GM18508 (cell line): ENCODE data around the gene MLN.
"Not testable (repeated sequence)": the region's sequence is repeated elsewhere in the genome, so short reads cannot be mapped to it uniquely, and the experiment has no call there.

Experiments
- ATAC-seq: cut with Tn5 transposase; IDR thresholded peaks from one replicate; pipeline ENCODE4 v1.9.1; 2021; ENCODE audit warnings: moderate number of reproducible peaks; ENCODE audit not compliant: insufficient read depth, unreplicated experiment

MLN gene

DNA sequence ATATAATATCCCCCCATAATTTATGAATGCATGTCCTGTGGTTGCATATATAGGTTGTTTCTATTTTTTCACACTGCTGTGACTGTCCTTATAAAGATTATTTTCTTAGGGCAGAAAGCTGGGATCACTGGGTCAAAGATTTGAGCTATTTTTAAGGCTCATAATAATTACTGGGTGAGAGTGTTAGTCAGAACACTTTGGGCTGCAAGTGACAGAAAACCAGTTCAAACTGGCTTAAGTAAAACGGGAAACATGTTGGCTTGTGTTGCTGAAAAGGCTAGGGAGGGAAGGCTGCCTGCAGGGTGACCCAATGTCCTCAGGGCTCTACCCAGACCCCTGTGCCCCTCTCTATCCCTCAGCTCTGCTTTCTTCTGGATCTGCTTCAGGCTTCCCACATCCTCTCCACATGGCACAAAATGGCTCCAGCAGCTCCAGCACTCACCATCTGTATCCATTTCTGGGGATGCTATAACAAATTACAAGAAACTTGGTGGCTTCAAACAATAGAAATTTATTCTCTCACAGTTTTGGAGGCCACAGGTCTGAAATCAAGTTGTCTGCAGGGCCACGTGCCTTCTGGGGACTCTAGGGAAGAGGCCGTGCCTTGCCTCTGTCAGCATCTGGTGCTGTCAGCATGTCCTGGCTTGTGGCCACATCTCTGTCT lies 33.1 kb upstream of the MLN start:
- no peak for ATAC-seq

DNA sequence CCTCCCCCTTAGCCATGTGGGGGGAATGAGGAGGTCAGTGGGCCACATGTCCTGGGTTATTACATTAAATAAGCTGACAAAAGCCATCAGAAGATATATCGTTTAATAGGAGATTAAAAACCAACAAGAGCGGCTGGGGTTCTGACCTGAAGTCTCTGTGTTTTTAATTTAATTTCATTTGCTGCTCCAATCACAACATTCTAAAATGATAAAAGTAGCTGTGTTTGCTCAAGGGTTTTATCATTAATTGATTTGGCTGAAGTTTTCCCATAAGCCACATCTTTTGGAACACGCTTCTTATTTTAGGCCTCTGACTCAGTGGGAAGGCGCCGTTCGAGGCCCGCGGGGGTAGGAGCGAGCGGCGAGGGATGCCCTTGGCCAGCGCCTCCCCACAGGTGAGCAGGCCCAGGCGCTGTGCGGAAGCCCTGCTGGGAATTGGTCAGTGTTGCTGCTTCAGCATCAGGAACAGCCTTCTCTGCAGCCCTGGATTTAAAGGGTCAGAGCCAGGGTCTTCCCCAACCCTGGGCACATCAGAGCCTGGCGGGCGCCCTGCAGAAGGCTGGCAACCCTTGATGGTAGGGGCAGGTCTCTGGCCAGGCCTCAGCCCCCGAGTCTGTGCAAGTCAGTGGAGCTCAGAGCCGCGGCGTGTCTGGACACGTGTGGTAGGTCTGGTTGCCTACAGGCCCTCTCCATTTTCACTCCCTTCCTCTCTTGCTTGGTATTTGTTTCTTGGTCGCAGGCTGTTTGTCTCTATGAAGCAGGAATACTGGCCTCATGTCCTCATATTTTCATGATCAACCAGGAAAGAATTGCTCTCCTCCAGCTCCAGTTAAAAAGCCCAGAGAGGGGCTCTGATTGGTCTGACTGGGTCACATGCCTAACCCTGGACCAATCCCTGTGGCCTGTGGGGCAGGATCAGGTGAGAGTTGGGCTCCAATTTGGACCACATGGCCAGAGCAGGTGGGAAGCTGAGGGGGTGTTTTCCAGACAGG lies 30.9 kb upstream of the MLN start:
- no peak for ATAC-seq

DNA sequence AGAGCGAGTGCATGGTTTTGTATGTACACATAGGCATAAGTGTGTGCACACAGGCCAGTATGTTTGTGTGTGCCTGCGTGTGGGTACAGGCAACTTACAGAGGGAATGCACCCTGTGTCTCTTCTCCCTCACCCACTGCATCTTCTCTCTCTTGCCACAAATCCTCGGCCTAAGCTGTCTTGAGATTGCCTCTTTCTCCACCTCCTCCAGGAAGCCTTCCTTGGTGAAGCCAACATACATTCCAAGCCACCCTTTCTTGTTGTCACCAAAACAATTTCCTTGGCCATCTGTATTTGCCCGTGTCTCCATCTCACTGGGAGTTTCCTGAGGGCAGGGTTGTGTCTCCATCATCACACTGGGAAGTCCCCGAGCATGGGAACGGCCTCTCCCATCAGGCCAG lies 29.8 kb upstream of the MLN start:
- ATAC-seq: no peak

DNA sequence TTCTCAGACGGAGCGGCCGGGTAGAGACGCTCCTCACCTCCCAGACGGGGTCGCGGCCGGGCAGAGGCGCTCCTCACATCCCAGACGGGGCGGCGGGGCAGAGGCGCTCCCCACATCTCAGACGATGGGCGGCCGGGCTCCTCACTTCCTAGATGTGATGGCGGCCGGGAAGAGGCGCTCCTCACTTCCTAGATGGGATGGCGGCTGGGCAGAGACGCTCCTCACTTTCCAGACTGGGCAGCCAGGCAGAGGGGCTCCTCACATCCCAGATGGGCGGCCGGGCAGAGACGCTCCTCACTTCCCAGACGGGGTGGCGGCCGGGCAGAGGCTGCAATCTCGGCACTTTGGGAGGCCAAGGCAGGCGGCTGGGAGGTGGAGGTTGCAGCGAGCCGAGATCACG lies 29.0 kb upstream of the MLN start:
- ATAC-seq: not testable (repeated sequence)

DNA sequence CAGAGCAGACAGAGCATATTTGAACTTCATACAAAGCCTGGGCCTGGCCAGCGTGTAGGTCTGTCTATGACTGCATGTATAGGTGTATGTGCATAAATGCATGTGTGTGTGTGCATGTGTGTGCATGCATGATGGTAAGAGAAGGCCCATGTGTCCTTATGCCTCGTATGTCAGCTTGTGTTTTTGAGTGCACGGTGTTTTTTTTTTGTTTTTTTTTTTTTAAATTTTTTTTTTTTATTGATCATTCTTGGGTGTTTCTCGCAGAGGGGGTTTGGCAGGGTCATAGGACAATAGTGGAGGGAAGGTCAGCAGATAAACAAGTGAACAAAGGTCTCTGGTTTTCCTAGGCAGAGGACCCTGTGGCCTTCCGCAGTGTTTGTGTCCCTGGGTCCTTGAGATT lies 27.9 kb upstream of the MLN start:
- not testable (repeated sequence) for ATAC-seq

DNA sequence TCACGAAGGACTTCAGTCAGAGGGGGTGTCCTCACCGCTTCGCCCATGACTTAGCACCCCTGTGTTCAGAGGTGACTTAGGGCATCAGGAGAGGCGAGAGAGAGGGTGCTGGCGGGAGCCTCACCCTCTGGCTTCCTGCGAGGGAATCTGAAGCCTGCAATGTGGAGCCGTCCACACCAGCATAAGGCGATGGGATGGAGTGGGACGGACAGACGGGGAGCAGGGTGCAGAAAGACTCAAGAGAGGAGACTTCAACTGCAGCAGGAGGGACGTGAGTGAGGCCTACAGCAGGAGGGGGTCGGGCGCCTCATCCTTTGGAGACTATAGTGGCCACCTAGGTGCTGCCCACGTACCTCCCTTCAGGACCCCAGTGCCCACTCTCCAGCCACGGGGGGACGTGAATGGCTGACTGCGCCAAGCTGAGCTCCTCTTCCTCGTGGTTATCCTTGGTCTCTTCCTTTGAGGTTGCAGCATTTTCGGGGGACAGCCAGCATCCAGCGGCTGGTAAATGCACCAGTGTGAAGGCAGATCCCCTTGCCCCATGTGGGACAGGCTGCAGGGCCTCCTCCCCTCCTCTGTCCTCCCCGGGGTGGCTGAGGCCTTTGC lies 26.9 kb upstream of the MLN start:
- ATAC-seq: no peak

DNA sequence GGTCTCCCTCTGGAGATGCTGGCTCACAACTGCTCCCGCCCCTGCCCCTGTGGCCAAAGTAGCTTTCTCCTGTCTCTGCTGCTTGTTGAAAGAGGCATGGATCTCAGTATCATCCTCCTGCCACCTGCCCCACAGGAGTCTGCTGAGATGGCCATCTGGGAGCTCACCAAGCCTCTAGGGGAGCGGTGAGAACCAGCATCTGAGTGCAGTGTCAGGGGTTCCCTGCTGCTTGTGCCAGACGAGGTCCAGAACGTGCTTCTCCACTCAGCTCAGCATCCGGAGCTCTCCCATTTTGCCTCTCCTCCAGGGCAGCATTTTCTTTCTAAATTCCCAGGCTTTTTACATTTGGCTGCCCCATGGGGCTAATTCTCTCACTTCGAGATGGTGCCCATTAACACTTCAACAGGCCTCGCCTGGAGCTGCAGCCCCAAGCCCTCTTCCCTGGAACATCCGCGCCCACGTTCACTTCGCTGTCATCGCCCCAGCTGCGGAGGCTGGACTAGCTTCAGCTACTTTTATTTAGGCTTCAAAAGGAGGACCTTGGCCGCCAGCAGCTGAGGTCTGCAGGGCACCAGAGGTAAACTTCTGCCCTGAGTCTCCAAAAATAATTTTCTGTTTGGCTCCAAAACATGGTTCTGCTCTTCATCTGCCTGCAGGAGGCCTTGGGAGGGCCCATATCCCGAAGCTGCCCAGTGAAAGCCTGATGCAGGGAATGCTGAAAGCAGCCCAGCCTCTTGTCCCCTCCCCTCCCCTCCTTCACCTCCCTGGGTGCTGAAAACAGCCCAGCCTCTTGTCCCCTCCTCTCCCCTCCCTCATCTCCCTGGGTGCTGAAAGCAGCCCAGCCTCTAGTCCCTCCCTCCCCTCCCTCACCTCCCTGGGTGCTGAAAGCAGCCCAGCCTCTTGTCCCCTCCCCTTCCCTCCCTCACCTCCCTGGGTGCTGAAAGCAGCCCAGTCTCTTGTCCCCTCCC lies 25.2 kb upstream of the MLN start:
- no peak for ATAC-seq

DNA sequence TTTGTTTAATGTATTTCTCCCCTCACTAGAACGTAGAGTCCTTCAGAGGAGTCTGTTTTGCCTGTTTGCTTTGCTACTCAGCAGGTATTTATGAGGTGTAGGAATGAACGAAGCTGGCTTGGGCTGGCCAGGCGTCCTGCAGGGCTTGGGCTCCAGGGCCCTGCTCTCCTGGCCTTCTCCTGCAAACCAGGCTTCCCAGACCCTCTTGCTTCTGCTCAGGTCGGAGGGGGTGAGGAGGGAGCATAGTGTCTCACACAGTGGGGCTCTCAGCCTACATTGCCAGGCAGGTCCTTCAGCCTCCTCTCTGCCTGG lies 24.6 kb upstream of the MLN start:
- ATAC-seq: no peak

DNA sequence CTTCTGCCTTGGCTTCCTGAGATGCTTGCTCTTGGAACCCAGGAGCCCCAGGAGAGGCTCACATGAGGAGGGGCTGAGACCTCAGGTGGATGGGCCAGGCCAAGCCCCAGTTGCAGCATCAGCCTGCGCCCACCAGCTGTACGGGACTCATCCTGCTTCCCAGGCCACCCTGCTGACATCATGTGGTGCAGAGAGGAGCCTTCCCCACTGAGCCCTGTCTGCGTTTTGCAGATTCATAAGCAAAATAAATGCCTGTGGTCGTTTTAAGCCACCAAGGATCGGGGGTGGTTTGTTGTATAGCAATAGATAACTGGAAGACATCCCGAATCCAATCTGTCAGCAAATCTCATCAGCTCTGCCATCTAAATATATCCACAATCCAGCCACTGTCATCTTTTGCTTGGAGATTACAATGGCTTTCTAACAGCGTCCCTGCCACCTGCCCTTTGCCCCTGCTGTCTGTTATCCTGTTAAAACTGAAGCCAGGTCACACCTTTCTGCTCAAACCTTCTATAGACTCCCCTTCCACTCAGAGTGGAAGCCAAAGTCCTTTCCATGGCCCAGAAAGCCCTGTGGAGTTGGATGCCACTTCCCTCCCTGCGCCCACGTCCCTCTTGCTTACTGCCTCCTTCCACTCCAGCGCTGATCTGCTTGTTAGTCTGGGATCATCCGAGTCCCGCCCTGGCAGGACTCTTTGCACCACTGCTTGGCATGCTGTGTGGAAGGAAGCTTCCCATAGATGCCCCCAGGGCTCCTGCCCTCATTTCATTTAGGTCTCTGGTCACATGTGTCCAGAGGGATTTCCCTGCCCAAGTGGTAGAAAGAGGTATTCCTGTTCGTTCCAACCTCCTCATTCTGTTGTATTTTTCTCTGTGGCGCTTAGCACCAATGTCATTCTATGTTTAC lies 24.0 kb upstream of the MLN start:
- ATAC-seq: no peak

DNA sequence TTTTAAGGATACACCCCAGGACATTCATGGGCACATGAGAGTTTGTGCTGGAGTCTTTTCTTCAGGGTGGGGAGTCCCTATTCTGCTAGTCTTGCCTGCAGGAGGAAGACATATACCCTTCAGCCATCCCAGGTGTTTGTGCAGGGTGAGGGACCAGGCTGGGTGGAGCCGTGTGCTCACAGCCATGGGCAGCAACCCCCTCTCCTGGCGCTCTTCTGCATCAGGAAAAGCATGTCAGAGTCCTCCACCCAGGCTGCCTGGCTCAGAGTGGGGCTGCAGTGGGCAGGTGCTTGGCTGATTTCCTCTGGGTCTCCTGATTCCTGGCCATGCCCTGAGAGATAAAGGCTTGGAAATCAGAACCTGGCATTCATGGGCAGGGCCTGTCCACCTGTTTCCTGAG lies 22.7 kb upstream of the MLN start:
- ATAC-seq: no peak

DNA sequence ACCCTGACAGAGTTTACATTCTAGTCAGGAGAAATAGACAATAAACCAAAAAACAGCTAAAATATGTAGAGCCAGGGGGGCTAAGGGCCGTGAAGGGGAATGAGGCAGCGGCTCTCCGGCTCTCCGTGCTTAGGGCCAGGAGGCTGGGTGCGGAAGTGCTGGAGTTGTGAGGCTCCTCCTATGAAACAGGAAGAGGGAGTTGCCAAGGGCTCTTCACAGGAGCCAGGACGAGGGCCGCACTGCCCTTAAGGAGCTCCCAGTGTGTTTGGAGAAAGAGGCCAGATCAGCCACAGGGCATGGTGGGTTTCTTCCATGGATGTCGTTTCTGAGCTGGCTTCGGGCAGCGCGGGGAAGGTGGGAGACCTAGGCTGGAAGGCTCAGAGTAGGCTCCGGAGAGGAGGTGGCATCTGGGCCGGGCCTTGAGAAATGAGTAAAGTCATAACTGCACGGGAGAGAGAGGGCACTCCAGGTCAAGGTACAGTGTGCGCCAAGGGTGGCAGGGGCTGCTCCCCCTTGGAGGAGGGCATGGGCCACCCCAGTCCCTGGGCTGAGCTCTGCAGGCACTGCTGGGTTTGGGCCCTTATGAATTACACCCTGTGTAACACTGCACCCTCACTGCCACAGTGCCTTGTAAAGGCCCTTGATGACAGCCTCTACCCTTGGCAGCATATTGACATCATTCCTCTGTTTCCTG lies 20.8 kb upstream of the MLN start:
- ATAC-seq: no peak

DNA sequence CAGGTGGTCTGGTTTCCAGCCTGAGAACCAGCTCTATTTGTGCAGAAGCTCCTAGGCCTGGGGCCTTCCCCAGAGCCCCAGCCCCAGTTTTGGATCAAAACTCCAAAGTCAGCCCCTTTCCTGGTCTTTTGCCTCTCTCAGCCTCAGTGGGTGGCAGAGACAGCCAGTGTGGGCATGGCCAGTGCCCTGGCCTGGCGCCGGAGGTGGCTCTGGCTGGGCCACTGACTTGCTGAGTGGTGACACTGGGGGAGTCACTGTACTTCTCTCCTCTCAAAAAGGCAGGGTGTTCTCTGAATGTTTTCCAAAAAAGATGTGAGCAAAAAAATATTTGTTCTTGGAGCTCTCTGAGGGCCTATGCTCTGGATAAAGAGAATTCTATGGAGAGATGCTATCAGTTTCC lies 20.0 kb upstream of the MLN start:
- ATAC-seq: no peak

DNA sequence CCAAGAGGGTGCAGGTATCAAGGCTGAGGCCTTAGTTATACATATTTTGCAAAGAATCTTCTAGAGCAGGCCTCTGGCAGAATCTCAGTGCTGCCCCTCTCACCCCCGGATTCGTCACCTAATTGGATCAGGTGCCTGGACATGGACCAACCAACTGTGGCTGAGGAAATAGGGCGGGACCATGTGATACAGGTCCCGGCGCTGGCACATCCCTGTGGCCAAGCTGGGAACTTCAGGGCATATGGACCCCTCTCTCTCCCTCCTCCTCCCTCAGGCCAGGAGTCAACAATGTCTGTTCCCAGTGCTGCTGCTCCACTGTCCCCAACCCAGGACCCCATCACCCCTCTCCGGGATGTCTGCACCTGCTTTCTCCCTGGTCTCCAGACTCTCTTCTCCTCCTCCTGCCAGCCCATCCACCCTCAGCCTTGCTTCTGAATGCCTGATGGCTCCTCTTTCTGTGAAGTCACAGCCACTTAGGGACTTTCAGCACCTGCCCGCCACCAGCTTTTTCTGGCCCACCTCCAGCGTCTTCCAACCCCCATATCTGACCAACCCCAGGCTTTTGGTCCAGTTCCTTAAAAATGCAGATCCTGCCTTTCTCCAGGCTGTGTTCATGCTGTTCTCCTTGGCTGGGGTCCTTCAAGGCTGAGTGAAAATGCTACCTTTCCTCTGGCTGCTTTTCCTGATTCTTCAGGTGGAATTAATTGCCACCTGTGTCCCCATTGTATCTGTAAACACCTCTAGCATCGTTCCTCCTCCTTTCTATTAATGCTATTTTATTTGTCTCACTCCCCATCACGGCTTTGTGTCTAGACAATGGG lies 19.0 kb upstream of the MLN start:
- ATAC-seq: no peak

DNA sequence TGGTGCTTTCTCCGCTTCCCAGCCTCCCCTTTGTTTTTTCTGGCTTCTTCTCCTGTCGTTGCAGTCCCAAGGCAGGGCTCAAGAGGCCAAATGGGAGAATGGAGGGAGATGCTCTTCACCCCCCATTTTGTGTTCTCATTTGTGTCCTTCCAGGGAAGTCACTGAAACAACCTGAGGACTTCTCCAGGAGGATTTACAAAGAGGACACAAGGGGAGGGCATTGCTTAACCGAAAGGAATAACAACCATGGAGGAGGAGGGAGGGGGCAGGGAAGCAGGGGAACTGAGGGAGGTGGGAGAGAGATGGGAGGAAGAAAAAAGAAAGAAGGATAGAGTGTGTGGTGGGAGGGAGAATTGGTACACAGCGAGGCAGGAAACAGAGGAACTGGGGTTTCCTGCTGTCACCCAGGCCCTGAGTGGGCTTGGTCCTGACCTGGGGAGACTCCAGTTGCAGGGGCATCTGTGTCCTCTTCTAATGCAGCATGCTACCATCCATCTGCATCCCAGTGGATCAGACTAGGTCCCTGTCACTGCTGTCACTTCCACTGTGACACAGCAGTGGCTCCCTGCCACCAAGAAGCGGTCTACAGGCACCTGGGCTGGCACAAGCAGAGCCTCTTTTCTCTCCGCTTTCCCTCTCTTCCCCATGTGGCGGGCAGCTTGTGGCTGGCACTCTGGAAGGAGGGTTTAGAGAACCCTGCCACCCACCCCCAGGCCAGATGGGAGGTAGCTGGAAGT lies 17.1 kb upstream of the MLN start:
- ATAC-seq: no peak

DNA sequence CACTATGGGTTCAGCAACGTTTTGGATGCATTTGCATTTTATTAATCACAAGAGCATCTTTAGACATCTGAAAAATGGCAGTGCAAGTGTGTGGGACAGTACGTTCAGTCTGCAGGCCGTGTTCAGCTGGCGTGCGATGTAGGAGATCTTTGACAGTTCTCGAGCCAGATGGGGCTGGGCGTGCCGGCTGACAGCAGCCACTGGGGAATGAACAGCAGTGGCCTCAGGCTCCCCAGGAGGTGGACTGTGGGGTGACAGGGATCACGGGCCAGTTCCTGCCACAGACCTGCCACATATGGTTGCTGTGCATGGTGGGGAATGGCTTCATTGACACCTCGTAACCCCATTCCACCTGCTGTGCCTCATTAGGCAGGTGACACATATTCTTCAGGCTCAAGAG lies 16.4 kb upstream of the MLN start:
- no peak for ATAC-seq

DNA sequence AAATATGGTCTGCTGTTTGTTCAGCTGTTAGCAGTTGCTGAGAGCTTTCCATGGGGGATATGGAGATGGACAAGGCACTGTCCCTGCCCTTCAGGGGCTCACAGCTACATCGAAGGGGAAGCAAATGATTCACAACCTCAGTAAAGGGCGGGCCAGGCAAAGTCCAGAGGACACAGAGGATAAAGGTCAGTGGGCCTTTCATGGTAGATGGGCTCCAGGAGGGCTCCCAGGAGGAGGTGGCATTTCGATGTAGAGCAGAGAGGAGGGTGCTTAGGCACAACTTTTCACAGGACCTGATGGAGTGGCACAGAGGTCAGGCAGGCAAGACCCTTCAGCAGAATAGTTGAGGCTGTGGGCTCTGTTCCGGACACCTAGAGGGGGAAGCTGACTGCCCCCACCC lies 15.2 kb upstream of the MLN start:
- no peak for ATAC-seq

DNA sequence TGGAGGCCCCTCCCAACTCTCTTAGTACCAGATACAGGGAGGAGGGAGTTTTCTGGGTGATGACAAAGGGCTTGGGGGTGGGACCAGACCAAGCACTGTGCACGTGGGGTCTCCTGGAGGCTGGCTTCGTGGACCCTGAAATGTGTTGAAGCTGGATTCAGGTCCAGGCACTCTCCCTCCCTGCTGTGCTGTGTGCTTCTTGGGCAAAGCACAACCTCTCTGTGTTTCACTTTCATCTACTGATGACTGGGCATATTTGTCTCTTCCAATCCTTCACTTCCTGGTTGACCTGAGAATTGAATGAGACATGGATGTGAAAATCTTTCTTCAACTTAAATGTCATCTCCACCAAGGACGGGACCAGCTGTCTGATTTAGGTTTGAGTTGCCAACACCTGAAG lies 14.5 kb upstream of the MLN start:
- no peak for ATAC-seq
